Heart left ventricle (tissue), 16 donors: ENCODE results near the gene LCNL1. TPM values are rescaled to one million over a fixed set of nuclear protein-coding genes. Genes with fewer than 3 reads are reported as not detected.

Source experiments
- ATAC-seq, 4 donors: fragments of 200-7000 bp; cut with Tn5 transposase; one replicate each; pipeline ENCODE4 v1.9.1; 2020 to 2022; ENCODE audit warnings: moderate library complexity in 4 of 4, mild to moderate bottlenecking in 3 of 4, moderate number of reproducible peaks in 1 of 4
- DNase-seq, 5 donors: peaks; one replicate each; pipeline ENCODE4 v3.0.0-alpha.2; 2020
- H3K27ac ChIP-seq, 12 donors: fragments of 200-600 bp; sonication (generic) in 4 of 12; one replicate each; pipeline versions ENCODE4 v1.5.0 to v1.8.0; 2016 to 2022; ENCODE audit warnings: mild to moderate bottlenecking in 2 of 12
- H3K27me3 ChIP-seq, 9 donors: fragments of 200-600 bp; sonication (generic) in 2 of 9; one replicate each; pipeline versions ENCODE4 v1.5.1 to v1.8.0; 2016 to 2022; ENCODE audit warnings: mild to moderate bottlenecking in 3 of 9
- H3K36me3 ChIP-seq, 9 donors: fragments of 200-600 bp; sonication (generic) in 2 of 9; one replicate each; pipeline versions ENCODE4 v1.5.0 to v1.8.0; 2018 to 2022; ENCODE audit warnings: mild to moderate bottlenecking in 2 of 9
- H3K4me1 ChIP-seq, 12 donors: fragments of 200-600 bp; sonication (generic) in 4 of 12; one replicate each; pipeline versions ENCODE4 v1.5.0 to v1.8.0; 2016 to 2022; ENCODE audit warnings: mild to moderate bottlenecking in 3 of 12
- H3K4me3 ChIP-seq, 12 donors: fragments of 200-600 bp; sonication (generic) in 4 of 12; one replicate each; pipeline versions ENCODE4 v1.5.0 to v1.8.0; 2017 to 2022; ENCODE audit warnings: mild to moderate bottlenecking in 9 of 12, moderate library complexity in 4 of 12
- H3K9me3 ChIP-seq, 12 donors: fragments of 200-600 bp; sonication (generic) in 4 of 12; one replicate each; pipeline versions ENCODE4 v1.5.0 to v1.8.0; 2016 to 2022; ENCODE audit warnings: mild to moderate bottlenecking in 1 of 12
- CTCF ChIP-seq, 12 donors: fragments of 200-600 bp; sonication (generic) in 4 of 12; IDR thresholded peaks; one replicate each; pipeline versions ENCODE4 v1.5.0 to v1.8.0; 2018 to 2022; ENCODE audit warnings: antibody characterized with exemption in 12 of 12, mild to moderate bottlenecking in 5 of 12
- POLR2A ChIP-seq, 2 donors: fragments of 450-650 bp; IDR thresholded peaks; one replicate each; pipeline ENCODE4 v1.6.1; 2017; ENCODE audit warnings: antibody characterized with exemption in 2 of 2, mild to moderate bottlenecking in 2 of 2, moderate library complexity in 2 of 2
- WGBS, 4 donors: extraction: QIAGEN DNeasy Blood & Tissue Kit in 2 of 4; methylation state at CpG; one replicate each; pipeline versions ENCODE4 v1.1.5 to v1.1.7; 2013 to 2018; 5-methylcytosine and 5-hydroxymethylcytosine counted together
- intact Hi-C, 10 donors: fragments of 100-400 bp; cut with DNase I; formaldehyde crosslinking; loops; one replicate each; pipeline versions ENCODE4 v1.11.1 to v1.14.2; 2022
- polyA plus RNA-seq, 2 donors: library from polyadenylated mRNA; stranded (reverse); fragments of 200-250 nt; gene quantifications; one replicate each; pipeline ENCODE4 v1.2.3, GENCODE V29; 2013
- total RNA-seq, 9 donors: library from RNA; depleted of rRNA in 2 of 9; stranded (reverse); fragments of >200 nt in 2 of 9; fragmentation: NEBNext Ultra II Directional in 3 of 9; extraction: Animal tissue kit (Norgen Biotek cat#: 25700) in 3 of 9; gene quantifications; one replicate each; pipeline versions ENCODE4 v1.1.0 to v1.2.4, GENCODE V29; 2016 to 2023
- donor health status: ischemic (EF 13 %, LVEDD 7.1; RV severe dilation, severe dysfunction).
- donor health status: healthy with polysubstance abuse.
- donor health status: DM: no; HTN: yes; CAD: no.
- donor health status: DM: no; HTN: no; CAD: no.
- donor health status: ischemic (EF 25% LVEDD 6.9; RV normal size, moderate dysfunction).
- donor health status: ischemic (EF 25% LVEDD 5.7; RV mildly dilated, moderate dysfunction).
- donor health status: healthy.
- donor health status: DM: yes; HTN: yes; CAD: no.
- donor health status: ischemic (EF 35%, LVEDD 5.7; RV mildly dilated, moderate dysfunction).
- donor health status: nonischemic (EF 11% LVEDD 7.7; RV severe dilation, severe dysfunction).
- donor health status: DM: yes; HTN: yes; CAD: no.
- donor health status: PGD.
- donor health status: ischemic (EF 29% LVEDD 5.4; RV normal size, mild dysfunction).
- donor health status: nonischemic (EF 23%, LVEDD 6.1; RV moderate dilation, normal function).

LCNL1 gene
- total and polyA plus RNA-seq, 11 donors, result 0.14 to 14.9 (median 2.7) TPM

GRCh38 chr9:136983656-136984314 is 992 bp downstream of the LCNL1 start:
- peak in 1 of 4 donors; percentile 0 for ATAC-seq
- Histone ChIP-seq H3K4me1 (peaks cover 0 to 69% (median 34%) of the 10 kb centered on the region in 12 donors), H3K36me3 (no peaks in the 10 kb centered on the region), H3K9me3 (no peaks in the 10 kb centered on the region), H3K27me3 (peaks cover 0 to 30% (median 6%) of the 10 kb centered on the region in 9 donors), H3K27ac (peak overlapping the region in 7 of 12 donors; percentile 14 to 98 (median 86)), H3K4me3 (no peak overlapping the region)
- 75 to 89% (median 80%) methylated on average over 7 to 11 of the region's 11 CpGs for WGBS, 4 donors
- peak in 1 of 5 donors; percentile 32 for DNase-seq
- TF ChIP-seq POLR2A (IDR thresholded peaks at IDR 0.05) (no peak), CTCF (IDR thresholded peaks at IDR 0.05) (no peak)
- intact Hi-C loops, result loop anchor here in 2 of 10 donors (5.0 kb wide), 2 partner anchors 36 to 191 kb away; partner anchors contain the start of genes C8G (in 1 of the 2) and TMEM141 (in 1 of the 2)

- DNase-seq (peak in 1 of 5 donors; percentile 25), ATAC-seq (no peak)
- Histone ChIP-seq H3K4me1 (peaks cover 0 to 61% (median 30%) of the 10 kb centered on the region in 12 donors), H3K9me3 (no peaks in the 10 kb centered on the region), H3K4me3 (peak overlapping the region in 1 of 12 donors; percentile 12), H3K36me3 (no peaks in the 10 kb centered on the region), H3K27ac (peak overlapping the region in 2 of 12 donors; percentile 43 to 86), H3K27me3 (peaks cover 0 to 30% (median 6%) of the 10 kb centered on the region in 9 donors)
- no peak for TF ChIP-seq CTCF (IDR thresholded peaks at IDR 0.05)
- TF ChIP-seq POLR2A (IDR thresholded peaks at IDR 0.05), result no peak
- intact Hi-C loops, result loop anchor here in 2 of 10 donors (5.0 kb wide), 2 partner anchors 37 to 192 kb away; partner anchors contain the start of genes C8G (in 1 of the 2) and TMEM141 (in 1 of the 2)
- 53 to 66% (median 63%) methylated on average over 20 to 29 of the region's 29 CpGs for WGBS, 4 donors
Measured at GRCh38 chr9:136984464-136985026, 1.8 kb downstream of the LCNL1 start.

- DNase-seq (peak in 1 of 5 donors; percentile 36), ATAC-seq (peak in 1 of 4 donors; percentile 6)
- Histone ChIP-seq H3K27me3 (peaks cover 0 to 30% (median 6%) of the 10 kb centered on the region in 9 donors), H3K9me3 (no peaks in the 10 kb centered on the region), H3K36me3 (no peaks in the 10 kb centered on the region), H3K4me1 (peaks cover 0 to 56% (median 26%) of the 10 kb centered on the region in 12 donors), H3K27ac (no peak overlapping the region), H3K4me3 (peak overlapping the region in 4 of 12 donors; percentile 12 to 23 (median 16))
- 15 to 33% (median 28%) methylated on average over 18 to 48 of the region's 48 CpGs for WGBS, 4 donors
- intact Hi-C loops, result no loop called here
- no peak for TF ChIP-seq POLR2A (IDR thresholded peaks at IDR 0.05)
- TF ChIP-seq CTCF (IDR thresholded peaks at IDR 0.05), result no peak
Measured at GRCh38 chr9:136985027-136985602, 2.3 kb downstream of the LCNL1 start.

- TF ChIP-seq CTCF (IDR thresholded peaks at IDR 0.05) (no peak), POLR2A (IDR thresholded peaks at IDR 0.05) (no peak)
- H3K36me3 ChIP-seq, result no peaks in the 10 kb centered on the region
- H3K27ac ChIP-seq, result no peak overlapping the region
- H3K4me1 ChIP-seq, result peaks cover 0 to 48% (median 20%) of the 10 kb centered on the region in 12 donors
- peaks cover 0 to 6% (median 0%) of the 10 kb centered on the region in 12 donors for H3K9me3 ChIP-seq
- H3K27me3 ChIP-seq, result peaks cover 0 to 30% (median 6%) of the 10 kb centered on the region in 9 donors
- 28 to 59% (median 47%) methylated on average over 4 to 33 of the region's 33 CpGs for WGBS, 4 donors
- no peak for ATAC-seq
- H3K4me3 ChIP-seq, result peak overlapping the region in 3 of 12 donors; percentile 12 to 23 (median 19)
- peak in 1 of 5 donors; percentile 25 for DNase-seq
- intact Hi-C loops, result no loop called here
Measured at GRCh38 chr9:136985853-136986252, 3.1 kb downstream of the LCNL1 start.
